Measurements from ENCODE around the gene EXOC6B.
"Not testable (repeated sequence)": the region's sequence is repeated elsewhere in the genome, so short reads cannot be mapped to it uniquely, and the experiment has no call there.

The EXOC6B gene

DNA sequence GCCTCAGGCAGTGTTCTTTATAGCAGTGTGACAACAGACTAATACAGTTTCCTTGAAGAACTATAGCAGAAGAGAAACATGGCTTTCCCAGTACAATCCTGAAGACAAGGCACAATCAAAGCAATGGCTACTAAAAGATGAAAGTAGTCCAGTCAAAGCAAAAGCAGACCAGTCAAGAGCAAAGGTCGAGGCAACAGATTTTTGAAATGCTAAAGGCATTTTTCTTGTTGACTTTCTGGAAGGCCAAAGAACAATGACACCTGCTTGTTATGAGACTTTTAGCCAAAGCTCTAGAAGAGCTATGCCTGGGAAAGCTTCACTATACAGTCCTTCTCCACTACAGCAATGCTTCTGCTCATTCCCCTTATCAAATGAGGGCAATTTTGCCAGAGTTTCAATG is 269.9 kb downstream of the EXOC6B start:
- no peak for DNase-seq (ENCODE audit: low read depth in 4 of 4, low spot score in 1 of 4)

DNA sequence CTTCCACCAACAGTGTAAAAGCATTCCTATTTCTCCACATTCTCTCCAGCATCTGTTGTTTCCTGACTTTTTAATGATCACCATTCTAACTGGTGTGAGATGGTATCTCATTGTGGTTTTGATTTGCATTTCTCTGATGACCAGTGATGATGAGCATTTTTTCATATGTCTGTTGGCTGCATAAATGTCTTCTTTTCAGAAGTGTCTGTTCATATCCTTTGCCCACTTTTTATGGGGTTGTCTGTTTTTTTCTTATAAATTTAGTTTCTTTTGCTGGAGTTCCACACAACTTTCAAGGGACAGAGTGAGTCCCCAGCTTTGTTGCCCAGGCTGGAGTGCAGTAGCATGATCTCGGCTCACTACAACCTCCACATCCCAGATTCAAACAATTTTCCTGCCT is 270.5 kb downstream of the EXOC6B start:
- DNase-seq (ENCODE audit: low read depth in 4 of 4, low spot score in 1 of 4): not testable (repeated sequence)

DNA sequence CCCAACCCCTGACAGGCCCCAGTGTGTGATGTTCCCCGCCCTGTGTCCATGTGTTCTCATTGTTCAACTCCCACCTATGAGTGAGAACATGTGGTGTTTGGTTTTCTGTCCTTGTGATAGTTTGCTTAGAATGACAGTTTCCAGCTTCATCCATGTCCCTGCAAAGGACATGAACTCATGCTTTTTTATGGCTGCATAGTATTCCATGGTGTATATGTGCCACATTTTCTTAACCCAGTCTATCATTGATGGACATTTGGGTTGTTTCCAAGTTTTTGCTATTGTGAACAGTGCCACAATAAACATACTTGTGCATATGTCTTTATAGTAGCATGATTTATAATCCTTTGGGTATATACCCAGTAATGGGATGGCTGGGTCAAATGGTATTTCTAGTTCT is 270.9 kb downstream of the EXOC6B start:
- not testable (repeated sequence) for DNase-seq (ENCODE audit: low read depth in 4 of 4, low spot score in 1 of 4)

DNA sequence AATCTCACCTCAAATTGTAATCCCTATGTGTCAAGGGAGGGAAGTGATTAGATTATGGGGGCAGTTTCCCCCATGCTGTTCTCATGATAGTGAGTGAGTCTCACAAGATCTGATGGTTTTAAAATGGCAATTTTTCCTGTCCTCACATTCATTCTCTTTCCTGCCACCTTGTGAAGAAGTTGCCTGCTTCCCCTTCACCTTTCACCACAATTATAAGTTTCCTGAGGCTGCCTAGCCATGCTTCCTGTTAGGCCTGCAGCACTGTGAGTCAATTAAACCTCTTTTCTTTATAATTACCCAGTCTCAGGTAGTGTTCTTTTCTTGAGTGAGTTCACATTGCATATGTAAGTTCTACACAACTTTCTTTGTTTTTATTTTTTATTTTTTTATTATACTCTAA is 271.5 kb downstream of the EXOC6B start:
- no peak for DNase-seq (ENCODE audit: low read depth in 4 of 4, low spot score in 1 of 4)

DNA sequence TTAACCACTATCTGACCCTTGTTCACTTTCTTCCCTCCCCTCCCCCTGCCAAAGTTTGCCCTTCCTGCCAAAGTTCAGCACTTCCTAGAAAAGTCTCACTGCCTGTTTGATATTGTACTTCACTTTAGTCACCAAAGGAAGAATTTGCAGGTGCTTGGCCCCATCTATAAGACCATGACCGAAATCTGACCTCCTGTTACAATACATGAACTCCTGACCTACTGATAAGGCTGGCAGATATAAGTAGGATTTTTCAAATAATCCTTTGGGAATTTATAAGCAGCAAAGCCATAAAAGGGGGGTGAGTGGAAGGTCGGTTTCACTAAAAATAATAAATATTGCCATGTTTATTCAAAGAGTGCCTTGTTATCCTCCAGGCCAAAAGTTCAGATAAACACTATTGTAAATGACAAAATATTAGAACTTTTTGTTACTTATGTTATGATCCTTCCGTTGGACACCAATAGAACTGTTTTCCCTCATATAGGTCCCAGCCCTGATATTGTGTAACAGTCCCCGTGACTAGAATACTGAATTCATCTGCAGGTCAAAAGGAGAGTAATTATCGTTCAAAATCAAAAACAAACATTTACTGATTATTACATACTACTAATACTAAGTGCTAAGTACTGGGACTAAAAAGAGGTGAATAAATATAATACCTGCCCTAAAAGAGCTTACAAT is 277.6 kb downstream of the EXOC6B start:
- DNase-seq (ENCODE audit: low read depth in 4 of 4, low spot score in 1 of 4): no peak

DNA sequence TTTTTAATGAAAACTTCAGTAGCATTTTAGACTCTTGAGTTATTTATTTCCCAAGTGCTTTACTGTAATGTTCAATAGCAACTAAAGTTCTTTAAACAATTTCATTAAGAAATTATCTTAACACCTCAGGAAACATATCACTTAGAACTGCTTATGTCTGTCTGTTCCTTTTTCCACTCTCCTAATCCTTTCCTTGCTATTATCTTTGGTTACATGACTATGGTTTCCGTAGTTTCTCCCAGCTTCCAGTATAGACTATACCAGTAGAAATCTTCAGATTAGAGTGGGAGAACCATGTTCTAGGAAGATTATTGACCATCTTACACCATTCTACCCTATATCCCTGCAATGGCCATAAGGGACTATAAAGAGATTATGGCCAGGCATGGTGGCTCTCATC is 280.0 kb downstream of the EXOC6B start:
- DNase-seq (ENCODE audit: low read depth in 4 of 4, low spot score in 1 of 4): no peak

DNA sequence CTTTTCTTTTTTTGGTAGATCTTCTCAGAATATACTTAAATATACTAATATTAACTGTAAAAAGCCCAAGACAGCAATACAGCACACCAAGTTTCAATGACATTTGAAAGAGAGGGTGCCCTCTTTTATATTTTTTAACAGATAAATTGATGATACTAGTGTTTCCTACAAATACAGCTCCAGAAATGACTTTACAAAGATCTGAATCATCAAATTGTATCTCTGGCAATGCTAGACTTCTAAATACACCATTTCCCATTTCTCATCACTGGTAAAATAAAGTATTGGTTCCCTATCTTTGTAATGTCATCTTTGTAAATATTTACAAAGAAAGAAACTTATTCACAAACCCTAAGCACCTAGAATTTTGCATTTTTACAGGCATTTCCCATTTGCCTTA is 281.3 kb downstream of the EXOC6B start:
- no peak for DNase-seq (ENCODE audit: low read depth in 4 of 4, low spot score in 1 of 4)

DNA sequence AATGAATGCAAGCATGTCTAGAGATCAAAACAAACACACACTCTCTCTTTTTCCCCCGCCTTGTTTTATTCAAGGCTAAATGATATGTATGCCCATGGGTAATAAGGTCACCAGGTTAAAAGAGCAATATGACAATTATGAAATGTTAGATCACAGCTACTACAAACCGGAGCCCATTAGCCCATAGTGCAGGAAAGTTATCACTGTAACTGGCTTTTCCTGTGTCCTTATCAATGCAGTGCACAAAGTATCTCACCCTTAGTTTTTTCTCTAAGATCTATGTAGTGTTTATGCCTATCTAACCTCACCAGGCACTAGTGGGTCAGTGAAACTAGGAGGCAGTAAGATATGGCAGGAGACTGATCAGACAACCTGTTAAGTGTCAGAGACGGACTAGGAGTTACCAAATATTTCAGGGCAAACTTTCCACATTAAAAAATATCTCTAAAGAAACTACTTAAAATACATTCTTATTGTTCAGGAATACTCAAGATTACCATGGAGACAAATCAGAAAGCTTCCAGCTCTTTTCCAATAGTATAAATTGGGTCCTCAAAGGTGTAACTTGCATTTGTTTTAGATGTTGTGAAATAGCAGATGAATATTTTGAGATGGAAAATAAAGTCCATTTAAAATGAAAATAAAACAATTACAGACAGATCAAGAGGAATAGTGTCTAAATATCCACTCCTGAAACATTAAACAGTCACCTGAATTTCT is 282.2 kb downstream of the EXOC6B start:
- DNase-seq (ENCODE audit: low read depth in 4 of 4, low spot score in 1 of 4): no peak

DNA sequence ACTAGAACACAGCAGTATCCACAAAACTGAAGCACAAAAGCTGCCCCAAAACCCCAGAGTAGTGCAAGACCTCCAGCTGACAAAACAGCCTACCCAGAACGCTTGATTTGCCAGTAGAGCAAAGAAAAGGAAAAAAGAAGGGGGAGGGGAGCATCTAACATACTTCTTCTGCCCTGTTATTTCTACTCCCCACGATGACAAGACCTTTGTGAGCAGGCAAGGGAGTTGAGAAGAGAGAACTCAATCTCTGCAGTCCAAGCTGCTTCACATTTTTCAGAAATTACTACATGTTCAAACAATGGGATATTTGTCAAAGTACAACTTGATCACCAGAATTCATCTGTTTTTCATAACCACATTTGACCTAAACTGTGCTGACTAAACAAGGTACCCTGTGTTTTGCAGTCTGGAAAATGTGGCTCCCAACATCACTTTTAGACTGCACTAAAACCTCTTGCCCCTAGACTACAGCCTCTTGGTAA is 286.7 kb downstream of the EXOC6B start:
- DNase-seq (ENCODE audit: low read depth in 4 of 4, low spot score in 1 of 4): no peak

DNA sequence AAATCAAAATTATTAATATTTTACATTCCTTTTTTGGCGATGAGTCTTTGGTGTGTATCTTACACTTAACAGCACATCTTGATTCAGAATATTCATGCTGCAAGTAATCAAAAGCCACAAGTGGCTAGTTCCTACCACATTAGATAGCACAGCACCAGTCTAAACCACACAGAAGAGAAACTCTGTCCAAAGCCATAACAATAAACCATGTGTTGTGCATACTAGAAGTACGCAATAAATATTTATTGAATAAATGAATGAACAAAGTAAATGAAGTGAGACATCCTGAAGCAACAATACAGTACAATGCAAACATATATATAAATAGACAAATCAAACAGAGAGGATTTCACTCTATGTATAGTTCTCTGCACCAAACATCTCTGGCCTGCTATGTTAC is 287.3 kb downstream of the EXOC6B start:
- no peak for DNase-seq (ENCODE audit: low read depth in 4 of 4, low spot score in 1 of 4)

DNA sequence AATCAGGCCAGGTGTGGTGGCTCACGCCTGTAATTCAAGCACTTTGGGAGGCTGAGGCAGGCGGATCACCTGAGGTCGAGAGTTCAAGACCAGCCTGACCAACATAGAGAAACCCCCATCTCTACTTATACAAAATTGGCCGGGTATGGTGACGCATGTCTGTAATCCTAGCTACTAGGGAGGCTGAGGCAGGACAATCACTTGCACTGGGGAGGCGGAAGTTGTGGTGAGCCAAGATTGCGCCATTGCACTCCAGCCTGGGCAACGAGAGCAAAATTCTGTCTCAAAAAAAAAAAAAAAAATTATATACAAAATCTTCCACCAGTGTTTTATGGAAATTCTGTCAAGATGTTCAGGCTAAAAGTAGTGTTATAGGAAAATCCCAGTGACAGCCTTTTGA is 290.2 kb downstream of the EXOC6B start:
- not testable (repeated sequence) for DNase-seq (ENCODE audit: low read depth in 4 of 4, low spot score in 1 of 4)

DNA sequence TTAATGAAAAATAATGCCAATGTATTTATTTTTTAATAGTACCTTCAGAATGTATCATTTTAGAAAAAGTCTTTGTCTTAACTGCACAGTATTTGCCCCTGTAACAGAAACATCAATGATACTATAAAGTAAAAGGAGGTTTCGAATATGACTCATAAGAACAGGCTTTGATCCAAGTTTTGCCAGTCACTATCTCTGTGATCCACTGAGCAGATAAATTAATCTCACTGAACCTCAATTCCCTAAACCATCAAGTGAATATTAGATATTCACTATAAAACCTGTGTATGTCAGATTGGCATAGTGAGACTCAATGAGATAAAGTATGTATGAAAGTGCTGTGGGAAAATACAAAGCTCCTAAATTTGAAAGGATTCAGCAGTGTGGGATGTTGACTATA is 292.1 kb downstream of the EXOC6B start:
- DNase-seq (ENCODE audit: low read depth in 4 of 4, low spot score in 1 of 4): no peak

DNA sequence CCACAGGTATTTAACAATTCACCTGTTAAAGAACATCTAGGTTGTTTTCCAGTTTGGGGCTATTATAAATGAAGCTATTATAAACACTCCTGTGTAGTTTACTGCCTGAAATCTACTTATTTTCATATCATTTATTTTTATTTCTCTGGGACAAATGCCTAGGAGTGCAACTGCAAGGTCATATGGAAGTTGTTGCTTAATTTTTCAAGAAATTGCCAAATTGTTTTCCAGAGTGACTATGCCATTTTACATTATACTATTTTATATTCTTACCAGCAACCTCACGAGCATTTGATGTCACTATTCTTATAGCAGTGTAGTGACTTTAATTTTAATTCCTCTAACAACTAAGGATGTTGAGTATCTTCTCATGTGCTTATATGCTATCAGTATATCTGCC is 298.4 kb downstream of the EXOC6B start:
- no peak for DNase-seq (ENCODE audit: low read depth in 4 of 4, low spot score in 1 of 4)

DNA sequence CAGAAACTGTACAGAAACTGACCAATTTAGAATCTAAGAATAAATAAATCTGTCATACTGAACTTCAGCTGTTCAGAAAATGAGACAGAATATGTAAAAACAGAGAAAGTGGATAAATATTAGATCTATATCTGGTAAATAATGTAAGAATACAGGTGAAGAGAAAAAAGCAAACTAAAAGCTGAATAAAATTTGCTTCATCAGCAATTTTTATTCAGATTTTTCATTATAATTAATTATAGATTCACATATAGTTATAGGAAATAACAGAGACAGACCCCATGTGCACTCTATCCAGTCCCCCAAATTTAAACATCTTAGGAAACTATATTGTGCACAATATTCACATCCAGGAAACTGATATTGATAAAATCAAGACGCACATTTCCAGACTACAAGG is 299.2 kb downstream of the EXOC6B start:
- DNase-seq (ENCODE audit: low read depth in 4 of 4, low spot score in 1 of 4): no peak

DNA sequence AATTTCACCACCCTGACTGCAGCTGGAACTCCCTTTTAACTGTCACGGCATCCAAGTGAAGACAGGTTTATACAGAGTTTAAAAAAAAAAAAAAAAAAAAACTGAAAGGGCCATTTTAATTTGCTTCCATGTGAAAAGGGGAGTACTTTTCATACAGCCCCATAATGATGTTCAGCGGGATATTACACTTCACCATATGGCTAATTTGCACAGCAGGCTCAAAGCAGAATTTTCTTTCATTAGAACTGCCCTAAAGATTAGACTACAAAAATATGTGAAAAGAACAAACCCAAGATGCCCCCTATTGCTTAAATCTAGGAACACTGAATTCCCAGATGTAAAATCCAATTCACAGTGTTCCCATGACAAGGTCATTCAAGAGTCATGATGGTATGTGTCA is 301.8 kb downstream of the EXOC6B start:
- DNase-seq (ENCODE audit: low read depth in 4 of 4, low spot score in 1 of 4): no peak

DNA sequence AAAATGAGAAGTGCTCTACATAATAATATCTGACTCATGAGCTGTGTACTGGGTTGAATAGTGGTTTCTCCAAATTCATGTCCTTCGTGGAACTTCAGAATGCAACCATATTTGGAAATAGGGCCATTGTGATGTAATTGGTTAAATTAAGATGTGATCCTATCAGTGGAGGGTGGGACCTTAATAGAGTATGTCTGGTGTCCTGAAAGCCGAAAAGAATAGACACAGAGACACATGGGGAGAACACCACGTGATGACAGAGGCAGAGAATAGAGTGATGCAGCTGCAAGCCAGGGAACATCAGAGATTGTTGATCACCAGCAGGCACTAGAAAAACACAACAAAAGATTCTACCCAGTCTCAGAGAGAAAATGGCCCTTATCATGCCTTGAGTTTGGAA is 310.1 kb downstream of the EXOC6B start:
- DNase-seq (ENCODE audit: low read depth in 4 of 4, low spot score in 1 of 4): no peak

DNA sequence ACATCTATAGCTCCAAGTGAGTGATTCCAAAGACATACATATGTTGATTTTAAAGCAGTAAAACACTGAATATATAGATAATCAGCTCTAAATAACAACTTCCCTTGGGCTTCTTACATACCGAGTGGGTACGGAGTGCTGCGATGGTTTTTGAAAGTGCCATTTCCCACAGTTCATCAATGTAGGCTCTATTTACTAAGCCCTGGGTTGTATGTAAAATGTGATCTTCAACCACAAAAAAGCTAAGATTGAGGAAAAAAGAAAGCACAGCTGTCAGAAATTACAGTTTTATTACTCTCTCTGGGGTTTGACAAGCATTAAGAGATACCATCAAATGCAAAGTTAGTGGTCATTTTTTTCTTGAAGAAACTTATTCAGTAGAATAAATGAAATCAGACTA is 312.8 kb downstream of the EXOC6B start:
- DNase-seq (ENCODE audit: low read depth in 4 of 4, low spot score in 1 of 4): no peak

DNA sequence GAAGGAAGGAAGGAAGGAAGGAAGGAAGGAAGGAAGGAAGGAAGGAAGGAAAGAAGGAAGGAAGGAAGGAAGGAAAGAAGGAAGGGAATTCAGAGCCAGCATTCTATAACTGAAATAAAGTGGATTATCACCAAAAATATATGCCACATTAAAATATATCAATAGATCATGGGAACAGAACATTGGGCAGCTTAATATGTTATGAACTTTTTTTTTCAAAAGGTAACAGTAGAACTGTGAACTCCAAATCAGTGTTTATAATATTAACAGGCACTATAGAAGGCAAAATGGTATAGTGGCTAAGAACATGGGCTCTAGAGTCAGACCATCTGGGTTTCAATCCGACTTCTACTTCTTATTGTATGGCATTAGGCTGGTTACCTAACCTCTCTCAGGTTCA is 313.5 kb downstream of the EXOC6B start:
- DNase-seq (ENCODE audit: low read depth in 4 of 4, low spot score in 1 of 4): no peak

DNA sequence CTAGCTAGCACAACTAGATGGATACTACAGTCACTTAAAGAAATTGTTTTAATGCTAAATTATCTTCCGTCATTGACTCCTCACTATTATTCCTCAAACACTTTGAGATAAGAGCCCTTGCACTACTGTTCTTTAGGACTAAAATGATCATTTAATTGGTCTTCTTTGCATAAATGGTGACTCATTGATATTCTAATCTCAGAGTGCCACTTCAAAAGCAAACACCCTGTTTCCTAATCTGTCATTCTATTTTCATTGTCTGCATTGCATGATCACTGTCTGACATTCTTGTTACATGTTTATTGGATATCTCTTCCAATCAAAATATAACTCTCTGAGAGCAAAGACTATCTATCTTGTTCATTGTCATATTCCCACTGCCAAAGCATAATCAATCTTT is 313.9 kb downstream of the EXOC6B start:
- no peak for DNase-seq (ENCODE audit: low read depth in 4 of 4, low spot score in 1 of 4)

DNA sequence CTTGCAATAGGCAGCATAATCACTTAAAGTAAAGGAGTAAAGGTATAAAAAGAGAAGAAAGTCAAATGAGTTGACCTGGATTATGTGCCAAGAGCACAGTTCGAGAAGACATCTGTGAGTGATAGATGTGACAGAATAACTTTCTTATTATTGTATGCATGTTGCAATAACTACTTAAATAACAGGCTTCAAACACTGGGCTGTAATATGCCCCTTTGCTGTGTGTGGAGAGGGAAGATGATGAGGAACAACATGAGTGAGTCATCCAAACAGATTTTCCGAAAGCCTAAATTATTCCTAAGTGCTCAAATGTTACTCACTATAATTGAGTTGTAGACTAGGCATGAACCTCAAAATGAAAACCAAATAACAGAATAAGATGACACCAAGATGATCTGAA is 328.1 kb downstream of the EXOC6B start:
- DNase-seq (ENCODE audit: low read depth in 4 of 4, low spot score in 1 of 4): no peak

DNA sequence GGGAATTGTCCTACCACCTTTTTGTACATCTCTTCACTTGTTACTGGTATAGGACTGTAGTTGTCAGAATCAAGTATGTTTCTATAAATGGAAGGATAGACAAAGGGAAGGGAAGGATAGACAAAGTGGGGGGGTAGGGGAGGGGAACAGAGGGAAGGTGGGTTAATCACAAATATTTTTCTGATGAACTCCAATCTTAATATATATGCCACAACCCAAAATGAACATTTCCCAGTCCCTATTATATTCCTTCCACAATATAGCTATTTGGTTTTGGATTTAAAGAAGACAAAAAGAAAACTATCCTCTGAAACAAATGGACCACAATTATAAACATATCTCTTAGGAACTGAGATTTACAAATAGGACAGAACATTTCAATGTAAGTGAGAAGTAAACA is 329.4 kb downstream of the EXOC6B start:
- DNase-seq (ENCODE audit: low read depth in 4 of 4, low spot score in 1 of 4): no peak

DNA sequence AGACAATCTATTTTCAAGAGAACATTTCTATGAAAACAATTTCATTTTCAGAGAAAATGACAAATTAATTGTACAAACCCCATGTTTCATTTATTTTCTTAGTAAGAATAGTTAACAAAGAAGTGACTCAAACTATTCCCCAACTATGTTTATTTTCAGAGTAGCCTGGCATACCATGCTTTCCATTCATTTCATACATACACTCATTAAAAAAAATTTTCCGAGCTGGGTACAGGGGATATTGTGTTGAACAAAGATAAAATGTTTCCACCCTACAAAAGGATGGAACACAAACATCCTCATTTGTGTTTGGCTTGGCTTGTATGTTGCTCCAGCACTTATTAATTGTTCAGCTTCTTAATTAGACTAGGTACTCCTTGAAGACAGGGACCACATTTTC is 331.4 kb downstream of the EXOC6B start:
- no peak for DNase-seq (ENCODE audit: low read depth in 4 of 4, low spot score in 1 of 4)

DNA sequence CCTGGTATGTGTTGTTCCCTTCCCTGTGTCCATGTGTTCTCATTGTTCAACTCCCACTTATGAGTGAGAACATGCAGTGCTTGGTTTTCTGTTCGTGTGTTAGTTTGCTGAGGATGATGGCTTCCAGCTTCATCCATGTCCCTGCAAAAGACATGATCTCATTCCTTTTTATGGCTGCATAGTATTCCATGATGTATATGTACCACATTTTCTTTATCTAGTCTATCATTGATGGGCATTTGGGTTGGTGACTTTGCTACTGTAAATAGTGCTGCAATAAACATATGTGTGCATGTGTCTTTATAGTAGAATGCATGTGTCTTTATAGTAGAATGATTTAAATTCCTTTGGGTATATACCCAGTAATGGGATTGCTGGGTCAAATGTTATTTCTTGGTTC is 341.2 kb downstream of the EXOC6B start:
- DNase-seq (ENCODE audit: low read depth in 4 of 4, low spot score in 1 of 4): not testable (repeated sequence)
